Measurements from ENCODE around the gene TNIP3. TPM values are rescaled to one million over a fixed set of nuclear protein-coding genes. Genes with fewer than 3 reads are reported as not detected.

The TNIP3 gene
- total RNA-seq, 1 donor from 2014 or later = 23.9 TPM

GRCh38 chr4:121088867-121089266, 75.3 kb downstream of the TNIP3 start:
- H3K27ac Mint-ChIP-seq = no peak overlapping the region
- H3K36me3 Mint-ChIP-seq (ENCODE audit: low read depth) = no peaks in the 10 kb centered on the region
- intact Hi-C loops (cut with micrococcal nuclease) = no loop called here
- H3K4me1 Mint-ChIP-seq (ENCODE audit: low read depth) = no peaks in the 10 kb centered on the region
- H3K4me3 Mint-ChIP-seq = no peak overlapping the region
- no peak for DNase-seq (ENCODE audit: low spot score)
- no peaks in the 10 kb centered on the region for H3K9me3 Mint-ChIP-seq
- H3K27me3 Mint-ChIP-seq (ENCODE audit: insufficient read depth) = peaks cover 12% of the 10 kb centered on the region

Other genes starting within 250 kb of the TNIP3 start
- gene PRDM5, start 241.6 kb downstream of the TNIP3 start, total RNA-seq = not detected in 2 replicates
- gene NDNF, start 91.8 kb downstream of the TNIP3 start, total RNA-seq = 0.39 TPM in 1 of 2 replicates, not detected in the other
- not detected in 2 replicates for gene QRFPR, start 216.7 kb upstream of the TNIP3 start, total RNA-seq